ENCODE data around the gene OSTN.

DNA sequence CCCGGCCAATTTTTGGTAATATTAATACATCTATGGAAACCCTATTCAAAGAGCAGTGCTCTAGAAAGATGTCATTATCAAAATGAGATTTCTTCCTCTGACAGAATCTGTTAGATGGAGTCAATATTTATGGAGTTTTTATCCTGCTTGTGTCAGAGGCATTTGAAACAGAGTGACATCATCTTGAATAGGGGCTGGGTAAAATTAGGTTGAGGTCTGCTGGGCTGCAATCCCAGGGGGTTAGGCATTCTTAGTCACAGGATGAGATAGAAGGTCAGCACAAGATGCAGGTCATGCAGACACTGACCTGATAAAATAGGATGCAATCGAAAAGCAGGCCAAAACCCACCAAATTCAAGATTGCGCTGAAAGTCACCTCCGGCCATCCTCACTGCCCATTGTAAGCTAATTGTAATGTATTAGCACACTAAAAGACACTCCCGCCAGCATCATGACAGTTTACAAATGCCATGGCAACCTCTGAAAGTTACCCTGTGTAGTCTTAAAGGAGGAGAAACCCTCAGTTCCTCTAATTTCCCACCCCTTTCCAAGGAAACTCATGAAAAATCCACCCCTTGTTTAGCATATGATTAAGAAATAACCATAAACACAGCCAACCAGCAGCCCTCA lies 102.9 kb downstream of the OSTN start:
- TF ChIP-seq, protein P1, sequence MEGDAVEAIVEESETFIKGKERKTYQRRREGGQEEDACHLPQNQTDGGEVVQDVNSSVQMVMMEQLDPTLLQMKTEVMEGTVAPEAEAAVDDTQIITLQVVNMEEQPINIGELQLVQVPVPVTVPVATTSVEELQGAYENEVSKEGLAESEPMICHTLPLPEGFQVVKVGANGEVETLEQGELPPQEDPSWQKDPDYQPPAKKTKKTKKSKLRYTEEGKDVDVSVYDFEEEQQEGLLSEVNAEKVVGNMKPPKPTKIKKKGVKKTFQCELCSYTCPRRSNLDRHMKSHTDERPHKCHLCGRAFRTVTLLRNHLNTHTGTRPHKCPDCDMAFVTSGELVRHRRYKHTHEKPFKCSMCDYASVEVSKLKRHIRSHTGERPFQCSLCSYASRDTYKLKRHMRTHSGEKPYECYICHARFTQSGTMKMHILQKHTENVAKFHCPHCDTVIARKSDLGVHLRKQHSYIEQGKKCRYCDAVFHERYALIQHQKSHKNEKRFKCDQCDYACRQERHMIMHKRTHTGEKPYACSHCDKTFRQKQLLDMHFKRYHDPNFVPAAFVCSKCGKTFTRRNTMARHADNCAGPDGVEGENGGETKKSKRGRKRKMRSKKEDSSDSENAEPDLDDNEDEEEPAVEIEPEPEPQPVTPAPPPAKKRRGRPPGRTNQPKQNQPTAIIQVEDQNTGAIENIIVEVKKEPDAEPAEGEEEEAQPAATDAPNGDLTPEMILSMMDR (IDR thresholded peaks at IDR 0.05; ENCODE audit: borderline replicate concordance, extremely low read depth, low read length, poor library complexity, severe bottlenecking) = no peak
- TF ChIP-seq EZH2 (IDR thresholded peaks at IDR 0.05; ENCODE audit: borderline replicate concordance, low read depth, low read length, severe bottlenecking) = no peak
